ENCODE results near the gene MLLT10. TPM values are rescaled to one million over a fixed set of nuclear protein-coding genes. Genes with fewer than 3 reads are reported as not detected.
A peak's percentile ranks its signal among the peaks of the same experiment; 100 is the strongest.

The MLLT10 gene
- total and polyA plus RNA-seq, 2 donors (not counting 3 experiments of a cell fraction or from before 2014, with no cell fraction given) = 35.4 to 54.0 TPM

GRCh38 chr10:21529032-21529910 lies 4.8 kb upstream of the MLLT10 start:
- ChIA-PET POLR2A (no interaction called here), CTCF (no interaction called here)
- peak overlapping the region; percentile 100 for H3K4me2 ChIP-seq (ENCODE audit: insufficient read depth, low read length)
- no peaks in the 10 kb centered on the region for H3K36me3 ChIP-seq (ENCODE audit: control insufficient read depth in 2 of 2, extremely low read depth in 1 of 2, insufficient read depth in 2 of 2, low read length in 2 of 2)
- peaks cover 37% of the 10 kb centered on the region for H3K4me1 ChIP-seq (ENCODE audit: control insufficient read depth, extremely low read depth, insufficient read depth, low read length)
- TF ChIP-seq MAX (IDR thresholded peaks at IDR 0.05; ENCODE audit: insufficient read depth, insufficient read length) = no peak
- no peak for TF ChIP-seq CTCF (IDR thresholded peaks at IDR 0.05; ENCODE audit: extremely low read depth in 1 of 2, insufficient read depth in 1 of 2, low read depth in 1 of 2, low read length in 2 of 2)
- BruUV-seq (replicated peaks) = no TSS peak
- no peak for FAIRE-seq
- no peaks in the 10 kb centered on the region for H4K20me1 ChIP-seq (replicated peaks; ENCODE audit: control insufficient read depth, extremely low read depth, insufficient read depth, low read length)
- no peaks in the 10 kb centered on the region for H3K9me1 ChIP-seq (replicated peaks; ENCODE audit: control insufficient read depth, extremely low read depth, insufficient read depth, low read length)
- no peak overlapping the region for H3K27ac ChIP-seq (ENCODE audit: insufficient read depth, low read depth, low read length)
- intact Hi-C loops (cut with micrococcal nuclease) = loop anchor here (5.0 to 10.0 kb wide), 3 partner anchors 237 to 796 kb away; partner anchors contain the start of gene BMI1
- H3K27me3 ChIP-seq (ENCODE audit: control insufficient read depth in 2 of 2, insufficient read depth in 2 of 2, low read length in 2 of 2) = no peaks in the 10 kb centered on the region
- H3K4me3 ChIP-seq (replicated peaks in 1 of 3; ENCODE audit: insufficient read depth in 1 of 3, low read depth in 1 of 3, low read length in 3 of 3) = no peak overlapping the region
- dilution Hi-C loops (cut with MboI; ENCODE audit: extremely low pct_ligation_motif_present, low sequenced_read_pairs) = no loop called here
- peak overlapping the region; percentile 99 for H3K9ac ChIP-seq (replicated peaks; ENCODE audit: extremely low read depth, insufficient read depth, low read length)
- H3K9me3 ChIP-seq (replicated peaks; ENCODE audit: control insufficient read depth, insufficient read depth, low read length) = no peaks in the 10 kb centered on the region
- H3K79me2 ChIP-seq (ENCODE audit: control insufficient read depth, insufficient read depth, low read length) = no peaks in the 10 kb centered on the region
- DNase-seq (ENCODE audit: low read depth, low spot score) = no peak
- H2AFZ ChIP-seq (ENCODE audit: low read depth, low read length) = peak overlapping the region; percentile 44

DNA sequence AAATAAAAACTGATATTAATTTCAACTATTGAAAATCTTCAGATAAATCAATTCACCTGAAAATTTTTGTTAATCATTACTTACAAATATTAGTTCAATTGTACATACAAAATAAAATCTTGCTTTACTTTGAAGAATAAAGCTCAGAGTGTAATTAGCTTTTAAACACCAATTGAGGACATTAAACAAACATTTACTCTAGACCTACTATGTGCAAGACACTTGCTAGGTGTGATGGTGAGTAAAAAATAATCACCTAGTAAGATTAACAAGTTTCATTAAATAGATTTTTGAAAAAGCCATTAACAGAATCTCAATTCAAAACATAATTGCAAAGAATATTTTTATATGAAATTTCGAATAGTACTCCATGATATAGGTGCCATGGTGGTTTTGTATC lies 3.9 kb upstream of the MLLT10 start:
- intact Hi-C loops (cut with micrococcal nuclease) = no loop called here
- dilution Hi-C loops (cut with MboI; ENCODE audit: extremely low pct_ligation_motif_present, low sequenced_read_pairs) = no loop called here

More for the DNA sequence above, 3.9 kb upstream of the MLLT10 start:
- Histone ChIP-seq H3K9me1 (replicated peaks; ENCODE audit: control insufficient read depth, extremely low read depth, insufficient read depth, low read length) (no peaks in the 10 kb centered on the region), H3K79me2 (ENCODE audit: control insufficient read depth, insufficient read depth, low read length) (peaks cover 6% of the 10 kb centered on the region), H4K20me1 (replicated peaks; ENCODE audit: control insufficient read depth, extremely low read depth, insufficient read depth, low read length) (no peaks in the 10 kb centered on the region), H3K27ac (ENCODE audit: insufficient read depth, low read depth, low read length) (no peak overlapping the region), H3K9me3 (replicated peaks; ENCODE audit: control insufficient read depth, insufficient read depth, low read length) (no peaks in the 10 kb centered on the region), H3K27me3 (ENCODE audit: control insufficient read depth in 2 of 2, insufficient read depth in 2 of 2, low read length in 2 of 2) (no peaks in the 10 kb centered on the region), H3K36me3 (ENCODE audit: control insufficient read depth in 2 of 2, extremely low read depth in 1 of 2, insufficient read depth in 2 of 2, low read length in 2 of 2) (no peaks in the 10 kb centered on the region), H3K4me2 (ENCODE audit: insufficient read depth, low read length) (no peak overlapping the region), H3K4me3 (replicated peaks in 1 of 3; ENCODE audit: insufficient read depth in 1 of 3, low read depth in 1 of 3, low read length in 3 of 3) (no peak overlapping the region), H2AFZ (ENCODE audit: low read depth, low read length) (no peak overlapping the region), H3K9ac (replicated peaks; ENCODE audit: extremely low read depth, insufficient read depth, low read length) (no peak overlapping the region), H3K4me1 (ENCODE audit: control insufficient read depth, extremely low read depth, insufficient read depth, low read length) (peaks cover 28% of the 10 kb centered on the region)
- DNase-seq (ENCODE audit: low read depth, low spot score) (no peak), FAIRE-seq (no peak)
- ChIA-PET CTCF (no interaction called here), POLR2A (no interaction called here)
- TF ChIP-seq GATA2 (IDR thresholded peaks at IDR 0.05; ENCODE audit: insufficient read depth, insufficient read length, low read depth, low read length) (no peak), MAX (IDR thresholded peaks at IDR 0.05; ENCODE audit: insufficient read depth, insufficient read length) (no peak), FOS (IDR thresholded peaks at IDR 0.05; ENCODE audit: borderline replicate concordance, insufficient read depth, low read length) (no peak), EZH2 (IDR thresholded peaks at IDR 0.05; ENCODE audit: borderline replicate concordance, low read depth, low read length, severe bottlenecking) (no peak), CTCF (IDR thresholded peaks at IDR 0.05; ENCODE audit: extremely low read depth in 1 of 2, insufficient read depth in 1 of 2, low read depth in 1 of 2, low read length in 2 of 2) (no peak), MYC (IDR thresholded peaks at IDR 0.05; ENCODE audit: low read depth, low read length) (no peak), JUN (IDR thresholded peaks at IDR 0.05; ENCODE audit: borderline replicate concordance, insufficient read depth, insufficient read length, low read depth) (no peak), POLR2AphosphoS5 (IDR thresholded peaks at IDR 0.05; ENCODE audit: insufficient read depth, low read depth, low read length) (no peak), POLR2A (IDR thresholded peaks at IDR 0.05; ENCODE audit: low read depth, low read length) (no peak)
- no TSS peak for BruUV-seq (replicated peaks)

Data from endothelial cell of umbilical vein (primary cell).